SH-SY5Y (cell line): ENCODE data around the gene EIF1AD.

Source experiments
- GATA2 ChIP-seq: IDR thresholded peaks from 2 replicates; pipeline ENCODE4 v1.6.1; 2011; ENCODE audit warnings: mild to moderate bottlenecking, low read depth, low read length
- GATA3 ChIP-seq: IDR thresholded peaks from 2 replicates; pipeline ENCODE4 v1.6.1; 2011; ENCODE audit warnings: low read depth, mild to moderate bottlenecking, low read length, moderate library complexity

EIF1AD gene, protein sequence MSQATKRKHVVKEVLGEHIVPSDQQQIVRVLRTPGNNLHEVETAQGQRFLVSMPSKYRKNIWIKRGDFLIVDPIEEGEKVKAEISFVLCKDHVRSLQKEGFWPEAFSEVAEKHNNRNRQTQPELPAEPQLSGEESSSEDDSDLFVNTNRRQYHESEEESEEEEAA

DNA sequence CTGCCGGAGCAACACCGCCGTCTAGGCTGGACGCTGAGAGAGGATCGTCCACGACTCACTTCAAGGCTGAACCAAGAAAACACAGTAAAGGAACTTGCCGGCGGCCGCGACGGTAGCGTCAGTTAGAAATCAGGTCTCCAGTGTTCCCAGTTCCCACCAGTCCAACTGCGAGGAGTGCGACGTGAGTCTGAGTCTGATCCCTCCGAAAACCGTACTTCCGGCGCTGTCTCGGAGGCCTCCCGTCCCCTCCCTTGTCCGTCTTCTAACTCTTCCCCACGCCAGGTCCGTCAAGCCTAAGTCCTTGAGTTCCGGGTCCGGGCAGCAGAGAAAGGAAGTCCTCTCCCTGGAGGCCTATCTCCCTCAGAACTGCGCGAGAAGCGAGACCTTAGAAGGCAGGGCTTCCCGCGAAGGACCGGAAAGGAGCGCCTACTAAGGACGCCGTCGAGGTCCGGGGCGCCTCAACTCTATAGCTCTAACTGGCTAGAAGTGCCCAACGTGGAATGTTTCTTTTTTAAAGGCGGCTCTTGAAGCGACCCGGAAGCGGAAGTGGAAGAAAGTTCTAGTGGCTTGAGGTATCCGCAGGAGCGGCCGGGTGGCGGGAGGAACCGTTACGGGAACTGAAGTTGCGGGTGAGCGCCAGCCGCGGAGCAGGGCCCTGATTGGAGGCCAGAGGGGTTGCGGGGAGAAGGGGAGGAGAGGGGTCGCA is at the start of gene EIF1AD, which contains the start of gene BANF1:
Gene EIF1AD, minus strand, starts transcription at position 216 of the 706 bp plus-strand sequence. CDS start 1,768 bp downstream, outside the sequence.
Gene BANF1, plus strand, starts transcription at position 562 of the 706 bp plus-strand sequence. CDS start 748 bp downstream, outside the sequence.
- TF ChIP-seq GATA3: no peak
- TF ChIP-seq GATA2: peak; percentile 32; the same call in 1 of the 2 replicates

DNA sequence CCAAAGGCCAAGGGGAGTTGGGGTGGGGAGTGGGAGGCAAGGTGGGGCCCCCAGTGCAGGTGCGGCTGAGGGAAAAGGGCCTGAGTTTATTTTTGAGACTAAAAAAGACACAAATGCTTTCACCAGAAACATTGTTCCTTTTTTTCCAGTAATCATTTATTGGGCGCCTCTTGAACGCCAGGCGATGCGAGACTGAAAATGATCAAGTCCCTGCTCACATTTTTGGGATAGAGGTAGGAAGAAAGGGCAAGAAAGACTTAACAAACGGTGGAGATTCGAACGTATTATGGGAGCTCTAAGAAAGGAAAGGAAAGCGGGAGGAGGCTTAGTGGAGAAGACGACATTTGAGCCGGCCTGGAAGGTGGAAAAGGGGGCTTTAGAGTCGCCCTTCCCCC is 49.4 kb upstream of the EIF1AD start:
- no peak for TF ChIP-seq GATA3
- TF ChIP-seq GATA2: no peak

DNA sequence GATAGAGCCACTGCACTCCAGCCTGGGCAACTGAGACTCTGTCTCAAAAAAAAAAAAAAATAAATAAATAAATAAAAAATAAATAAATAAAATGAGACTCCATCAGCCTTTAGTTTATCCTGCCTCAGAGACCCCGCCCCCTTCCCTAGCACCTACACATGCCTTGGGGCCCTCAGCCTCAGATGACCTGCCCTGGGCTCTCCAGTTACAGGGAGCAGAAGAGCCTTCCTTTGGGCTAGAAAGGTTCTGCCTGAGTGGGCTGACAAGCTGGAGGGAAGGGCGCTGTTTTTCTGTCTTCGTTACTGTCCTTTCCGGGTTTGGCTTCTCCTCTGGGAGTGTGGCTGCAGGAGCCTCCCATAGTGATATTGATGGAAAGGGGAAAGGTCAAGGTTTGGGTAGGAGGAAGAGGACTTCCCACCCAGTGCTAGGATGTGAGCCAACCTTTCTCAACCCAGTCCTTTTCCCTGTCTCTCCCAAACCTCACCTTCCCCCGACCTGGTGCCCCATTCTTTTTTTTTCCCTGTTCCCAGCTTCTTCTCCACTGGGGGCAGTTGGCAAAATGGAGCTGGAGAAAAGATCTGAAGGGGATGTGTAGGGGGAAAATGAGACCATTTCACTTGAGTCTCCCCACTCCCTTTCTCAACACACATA is 48.7 kb upstream of the EIF1AD start:
- TF ChIP-seq GATA3: no peak
- TF ChIP-seq GATA2: no peak

DNA sequence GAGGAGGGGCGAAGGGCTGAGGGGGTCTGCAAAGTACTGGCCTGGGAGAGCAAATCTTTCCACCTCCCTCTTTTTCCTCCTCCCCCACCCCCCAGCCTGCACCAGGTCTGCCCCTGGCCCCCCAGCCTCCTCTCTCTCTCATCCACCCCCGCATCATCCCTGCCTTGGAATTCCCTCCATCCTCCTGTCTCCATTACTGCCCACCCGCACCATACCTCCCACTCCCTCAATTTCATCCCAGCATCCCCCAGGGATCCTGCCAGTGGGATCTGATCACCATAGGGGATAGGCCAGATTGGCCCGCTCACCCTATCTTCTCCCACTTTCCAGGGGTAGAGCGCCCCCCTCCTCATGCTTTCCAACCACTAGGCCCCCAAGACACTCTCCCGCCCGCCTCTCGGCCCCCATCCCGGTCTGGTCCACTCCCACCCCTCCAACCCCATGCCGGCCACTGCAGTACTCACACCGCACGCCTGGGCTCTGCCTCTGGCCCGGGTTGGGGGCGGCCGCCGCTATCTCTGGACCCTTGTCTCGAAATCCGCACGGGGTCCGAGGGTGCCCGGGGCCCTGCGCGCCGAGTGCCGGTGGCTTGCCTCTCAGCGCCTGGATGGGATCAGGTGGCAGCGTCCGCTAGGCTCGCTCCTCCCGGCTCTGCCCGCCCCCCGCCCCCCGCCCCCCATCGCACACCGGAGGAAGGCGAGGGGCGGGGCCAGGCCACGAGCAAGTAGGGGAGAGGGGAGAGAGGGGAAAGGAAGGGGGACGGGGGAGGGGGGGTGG is 46.8 kb upstream of the EIF1AD start, which contains the start of gene GAL3ST3:
Gene GAL3ST3, minus strand, starts transcription at position 615 of the 777 bp plus-strand sequence. CDS start 3,746 bp downstream, outside the sequence.
- no peak for TF ChIP-seq GATA2
- TF ChIP-seq GATA3: no peak

DNA sequence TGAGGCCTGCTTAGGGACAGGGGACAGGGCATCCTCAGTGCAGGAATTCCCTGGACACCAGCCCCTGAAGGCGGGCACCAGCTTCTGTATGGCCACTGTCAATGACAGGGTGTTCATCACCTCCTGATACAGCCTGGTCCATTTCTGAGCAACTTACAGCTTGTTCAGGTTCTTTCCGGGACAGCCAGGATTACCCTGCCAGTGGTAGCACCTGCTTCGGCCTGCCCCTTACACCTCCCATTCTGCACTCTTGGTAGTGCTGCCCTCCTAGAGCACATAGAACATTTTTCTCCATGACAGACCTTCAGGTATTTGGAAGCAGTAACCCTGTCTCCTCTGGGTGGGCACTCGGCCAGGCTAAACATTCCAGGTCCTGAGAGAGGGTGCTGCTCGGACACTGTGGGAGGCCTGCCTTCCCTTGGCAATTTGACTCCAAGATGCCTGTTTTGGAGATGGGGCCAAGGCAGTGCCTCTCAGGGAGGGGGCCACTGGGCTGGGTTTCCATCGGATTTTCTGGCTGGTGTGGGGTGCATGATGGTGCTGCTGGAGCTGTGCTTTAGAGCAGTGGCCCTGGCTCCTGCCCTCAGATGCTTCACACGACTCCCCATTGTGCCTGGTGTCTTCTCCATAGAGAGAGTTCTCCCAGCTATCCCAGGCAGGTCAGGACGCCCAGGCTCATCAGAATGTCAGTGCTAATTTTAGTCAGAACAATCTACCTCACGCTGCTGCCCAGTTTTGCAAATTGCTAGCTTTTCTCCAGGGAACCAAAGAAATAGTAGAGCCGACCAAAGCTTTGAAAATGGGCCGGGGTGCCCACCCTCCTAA is 45.8 kb upstream of the EIF1AD start:
- TF ChIP-seq GATA3: no peak
- TF ChIP-seq GATA2: no peak

DNA sequence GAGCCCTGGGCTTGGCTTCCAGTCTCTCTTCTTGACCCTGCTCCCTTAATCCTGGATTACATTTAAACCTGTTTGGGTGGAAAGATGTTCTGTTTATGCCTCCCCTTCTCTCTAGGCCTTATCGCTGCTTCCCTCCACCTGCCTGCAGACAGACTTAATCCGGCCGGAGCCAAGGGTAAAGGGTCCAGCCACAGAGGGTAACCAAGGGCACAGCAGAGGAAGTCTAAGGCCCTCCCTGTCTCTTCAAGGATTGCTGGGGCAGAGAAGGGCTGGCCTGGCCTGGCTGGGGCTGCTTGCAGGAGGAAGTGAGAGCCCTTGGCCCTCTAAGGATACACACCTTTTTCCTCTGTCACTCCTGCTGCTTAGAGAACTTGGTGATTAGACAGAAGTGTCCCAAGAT is 44.9 kb upstream of the EIF1AD start:
- no peak for TF ChIP-seq GATA2

DNA sequence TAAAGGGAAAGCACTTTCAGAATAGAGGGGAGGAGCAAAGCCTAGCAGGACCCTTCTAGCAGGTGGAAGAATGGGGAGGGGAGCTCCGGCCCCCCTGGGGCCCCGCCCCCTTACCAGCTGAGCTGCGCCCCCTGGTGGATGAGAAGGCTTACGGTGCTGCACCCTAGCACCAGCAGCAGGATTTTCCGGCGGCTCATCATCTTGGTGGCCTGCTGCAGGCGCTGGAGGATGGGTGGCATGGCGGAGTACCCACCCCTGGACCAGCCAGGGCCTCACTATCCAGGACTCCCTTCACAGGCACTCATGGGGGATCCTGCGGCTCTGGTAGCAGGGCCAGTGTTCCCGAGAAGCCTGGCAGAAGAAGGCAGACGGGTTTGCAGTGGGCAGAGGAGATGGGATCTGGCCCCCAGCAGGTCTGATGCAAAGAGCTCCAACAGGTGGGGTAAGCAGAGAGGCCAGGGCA is 43.3 kb upstream of the EIF1AD start:
- TF ChIP-seq GATA3 (no peak), GATA2 (no peak)

DNA sequence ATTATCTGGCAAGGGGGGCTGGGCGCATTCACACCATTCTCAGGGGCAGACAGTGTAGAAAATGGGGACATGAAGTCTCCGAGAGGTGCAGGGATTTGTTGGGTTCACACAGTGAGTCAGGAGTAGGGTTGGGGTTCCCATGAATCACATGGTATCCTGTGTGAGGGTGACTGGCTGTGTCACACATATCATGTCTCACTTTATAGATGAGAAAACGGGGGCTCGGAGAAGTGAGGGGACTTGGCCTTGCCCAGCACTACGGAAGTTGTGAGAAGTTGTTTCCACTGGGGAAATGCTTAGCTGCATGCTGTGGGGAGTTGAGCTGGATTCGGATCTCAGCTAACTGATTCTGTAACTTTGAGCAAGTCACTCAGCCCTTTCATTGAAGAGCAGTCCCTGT is 42.8 kb upstream of the EIF1AD start:
- TF ChIP-seq GATA3 (no peak), GATA2 (no peak)

DNA sequence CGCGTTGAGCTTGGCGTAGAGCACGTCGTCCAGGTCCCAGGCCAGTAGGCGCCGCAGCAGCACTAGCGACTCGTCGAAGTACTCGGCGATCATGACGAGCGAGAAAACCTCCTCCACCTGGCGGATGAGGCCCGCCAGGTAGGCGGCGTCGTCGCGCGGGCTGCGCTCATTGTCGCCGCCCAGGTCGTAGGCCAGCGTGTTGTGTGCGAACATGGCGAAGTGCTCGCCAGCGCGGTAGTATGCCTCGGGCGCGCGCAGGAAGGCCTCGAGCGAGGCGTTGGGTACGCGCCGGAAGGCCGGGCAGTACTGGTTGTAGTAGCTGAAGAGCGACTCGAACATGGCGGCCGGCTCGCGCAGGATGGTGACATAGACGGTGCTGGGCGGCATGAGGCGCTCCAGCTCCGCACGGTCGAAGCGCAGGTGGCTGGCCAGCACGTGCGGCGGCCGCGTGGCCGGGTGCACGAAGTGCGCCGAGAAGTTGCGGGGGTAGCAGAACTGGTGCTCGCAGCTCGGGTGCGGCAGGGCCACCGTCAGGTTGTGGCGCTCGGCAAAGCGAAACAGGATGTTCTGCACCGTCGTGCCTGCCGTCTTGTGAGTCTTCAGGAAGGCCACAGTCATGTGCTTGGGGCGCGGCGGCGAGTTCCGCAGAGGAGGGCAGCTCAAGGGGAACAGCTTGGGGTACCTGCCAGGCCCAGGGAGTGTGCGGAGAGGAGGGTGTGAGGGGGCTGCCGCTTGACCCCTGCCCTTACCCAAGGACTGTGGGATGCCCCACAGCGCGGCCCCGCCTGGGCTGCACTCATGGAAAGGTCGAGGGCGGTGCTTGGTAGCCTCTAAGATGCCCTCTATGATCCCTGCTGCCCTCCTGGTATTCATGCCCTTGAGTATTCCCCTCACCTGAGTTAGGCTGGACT is 41.3 kb upstream of the EIF1AD start:
- TF ChIP-seq GATA2 (no peak), GATA3 (no peak)

DNA sequence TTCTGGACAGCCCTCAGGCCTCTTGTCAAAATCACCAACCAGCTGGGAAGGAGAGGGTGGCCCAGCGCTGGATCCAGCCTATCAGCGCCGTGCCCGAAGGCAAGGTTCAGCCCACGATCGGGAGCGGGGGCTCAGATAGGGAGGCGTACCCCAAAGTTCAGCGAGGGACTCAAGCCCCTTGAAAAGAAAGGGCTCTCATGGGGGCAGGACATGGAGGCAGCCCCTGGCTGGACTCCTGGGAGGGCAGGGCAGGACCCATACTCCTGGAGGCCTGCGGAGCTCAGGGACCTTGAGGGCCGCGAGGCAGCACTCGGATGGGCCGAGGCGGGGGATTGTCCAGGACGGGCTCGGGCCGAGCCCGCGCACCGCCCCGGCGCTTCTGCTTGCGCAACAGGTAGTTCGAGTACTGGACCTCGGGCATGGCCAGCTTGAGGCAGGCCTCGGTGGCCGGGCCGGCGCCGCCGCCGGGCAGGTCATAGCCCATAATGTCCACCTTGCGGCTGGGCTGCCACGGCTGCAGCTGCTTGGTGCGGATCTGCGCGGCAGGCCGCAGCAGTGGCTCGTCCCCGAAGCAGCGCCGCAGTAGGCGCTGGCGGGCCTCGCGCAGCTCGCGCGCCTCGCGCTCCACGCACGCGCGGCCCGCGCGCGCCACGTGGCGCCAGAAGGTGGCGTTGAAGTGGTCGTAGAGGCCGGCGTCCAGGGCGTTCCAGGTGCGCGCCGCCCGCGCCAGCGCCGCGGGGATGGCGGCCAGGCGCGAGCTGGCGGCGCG is 40.5 kb upstream of the EIF1AD start:
- TF ChIP-seq GATA2: no peak
- TF ChIP-seq GATA3: no peak

DNA sequence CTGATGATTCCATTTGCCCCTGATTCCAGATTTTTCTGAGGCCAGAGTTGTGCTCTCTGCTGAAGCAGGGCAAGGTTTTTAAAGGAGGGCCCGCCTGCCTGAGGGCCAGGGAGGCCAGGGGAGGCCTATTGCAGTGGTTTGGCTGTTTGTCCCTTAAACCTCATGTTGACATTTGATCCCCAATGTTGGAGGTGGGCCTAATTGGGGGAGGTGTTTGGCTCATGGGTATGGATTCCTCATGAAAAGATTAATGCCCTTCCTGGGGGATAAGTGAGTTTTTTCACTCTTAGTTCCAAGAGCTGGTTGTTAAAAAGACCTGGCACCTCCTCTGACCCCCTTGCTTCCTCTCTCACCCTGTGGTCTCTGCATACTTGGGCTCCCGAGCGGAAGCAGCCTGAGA is 37.8 kb upstream of the EIF1AD start:
- TF ChIP-seq GATA3 (no peak), GATA2 (no peak)
